ENCODE results near the gene TENM4. TPM values are rescaled to one million over a fixed set of nuclear protein-coding genes. Genes with fewer than 3 reads are reported as not detected.

The TENM4 gene
- total RNA-seq, 4 donors from 2014 or later, result 1.1 to 2.7 (median 2.0) TPM

- H3K4me3 ChIP-seq, result no peak overlapping the region
- TF ChIP-seq POLR2A (IDR thresholded peaks at IDR 0.05) (no peak), CTCF (IDR thresholded peaks at IDR 0.05) (no peak)
- no peak for DNase-seq
- H3K9me3 ChIP-seq, result no peaks in the 10 kb centered on the region
- H3K36me3 ChIP-seq, result no peaks in the 10 kb centered on the region
- no peak overlapping the region for H3K27ac ChIP-seq
- no peaks in the 10 kb centered on the region for H3K27me3 ChIP-seq
- no peaks in the 10 kb centered on the region for H3K4me1 ChIP-seq
Measured at GRCh38 chr11:78710417-78710816, 730.4 kb downstream of the TENM4 start.

GRCh38 chr11:78708388-78708787, 732.4 kb downstream of the TENM4 start:
- no peak overlapping the region for H3K27ac ChIP-seq
- no peak overlapping the region for H3K4me3 ChIP-seq
- no peak for TF ChIP-seq POLR2A (IDR thresholded peaks at IDR 0.05)
- TF ChIP-seq CTCF (IDR thresholded peaks at IDR 0.05), result no peak
- no peak for DNase-seq
- no peaks in the 10 kb centered on the region for H3K27me3 ChIP-seq
- H3K36me3 ChIP-seq, result no peaks in the 10 kb centered on the region
- no peaks in the 10 kb centered on the region for H3K9me3 ChIP-seq
- no peaks in the 10 kb centered on the region for H3K4me1 ChIP-seq

GRCh38 chr11:78706551-78706950, 734.3 kb downstream of the TENM4 start:
- Histone ChIP-seq H3K27ac (no peak overlapping the region), H3K4me3 (no peak overlapping the region), H3K36me3 (no peaks in the 10 kb centered on the region), H3K27me3 (no peaks in the 10 kb centered on the region), H3K9me3 (no peaks in the 10 kb centered on the region), H3K4me1 (no peaks in the 10 kb centered on the region)
- no peak for TF ChIP-seq CTCF (IDR thresholded peaks at IDR 0.05)
- no peak for TF ChIP-seq POLR2A (IDR thresholded peaks at IDR 0.05)
- DNase-seq, result no peak

- Histone ChIP-seq H3K27me3 (no peaks in the 10 kb centered on the region), H3K9me3 (no peaks in the 10 kb centered on the region), H3K4me1 (no peaks in the 10 kb centered on the region), H3K27ac (no peak overlapping the region), H3K4me3 (no peak overlapping the region), H3K36me3 (no peaks in the 10 kb centered on the region)
- TF ChIP-seq POLR2A (IDR thresholded peaks at IDR 0.05) (no peak), CTCF (IDR thresholded peaks at IDR 0.05) (no peak)
- DNase-seq, result no peak
Measured at GRCh38 chr11:78704811-78705210, 736.0 kb downstream of the TENM4 start.

- Histone ChIP-seq H3K9me3 (no peaks in the 10 kb centered on the region), H3K4me3 (no peak overlapping the region), H3K27ac (no peak overlapping the region), H3K27me3 (no peaks in the 10 kb centered on the region), H3K4me1 (no peaks in the 10 kb centered on the region), H3K36me3 (no peaks in the 10 kb centered on the region)
- DNase-seq, result no peak
- no peak for TF ChIP-seq POLR2A (IDR thresholded peaks at IDR 0.05)
- TF ChIP-seq CTCF (IDR thresholded peaks at IDR 0.05), result no peak
Measured at GRCh38 chr11:78699609-78700135, 741.2 kb downstream of the TENM4 start.

GRCh38 chr11:78698612-78699011, 742.2 kb downstream of the TENM4 start:
- no peak for DNase-seq
- H3K36me3 ChIP-seq, result no peaks in the 10 kb centered on the region
- TF ChIP-seq POLR2A (IDR thresholded peaks at IDR 0.05) (no peak), CTCF (IDR thresholded peaks at IDR 0.05) (no peak)
- no peaks in the 10 kb centered on the region for H3K4me1 ChIP-seq
- no peaks in the 10 kb centered on the region for H3K9me3 ChIP-seq
- no peaks in the 10 kb centered on the region for H3K27me3 ChIP-seq
- no peak overlapping the region for H3K4me3 ChIP-seq
- no peak overlapping the region for H3K27ac ChIP-seq

All from Peyer's patch (tissue), 4 donors.